Esophagus squamous epithelium (tissue), 5 donors: ENCODE data around the gene FEM1B. TPM values are rescaled to one million over a fixed set of nuclear protein-coding genes. Genes with fewer than 3 reads are reported as not detected.

Source experiments
- DNase-seq: peaks from one replicate; lab custom pipeline; 2025; lab: John Stamatoyannopoulos, UW
- H3K27ac ChIP-seq, 4 donors: fragments of 200-600 bp; sonication (generic); one replicate each; pipeline ENCODE4 v1.5.1; 2016 to 2019; ENCODE audit warnings: mild to moderate bottlenecking in 1 of 4
- H3K27me3 ChIP-seq, 4 donors: fragments of 200-600 bp; sonication (generic); 1 replicate in 3 of 4; 2 replicates in 1 of 4; pipeline versions ENCODE4 v1.5.1 to v1.6.0; 2017 to 2021; ENCODE audit warnings: antibody characterized with exemption in 1 of 4
- H3K36me3 ChIP-seq, 3 donors: fragments of 200-600 bp; sonication (generic); one replicate each; pipeline ENCODE4 v1.5.1; 2016 to 2019
- H3K4me1 ChIP-seq, 3 donors: fragments of 200-600 bp; sonication (generic); one replicate each; pipeline ENCODE4 v1.5.1; 2017 to 2019
- H3K4me3 ChIP-seq, 4 donors: fragments of 200-600 bp; sonication (generic); 1 replicate in 3 of 4; 2 replicates in 1 of 4; pipeline ENCODE4 v1.5.1; 2016 to 2019; ENCODE audit warnings: mild to moderate bottlenecking in 2 of 4, moderate library complexity in 1 of 4
- H3K9me3 ChIP-seq, 3 donors: fragments of 200-600 bp; sonication (generic); one replicate each; pipeline ENCODE4 v1.5.1; 2016 to 2019
- POLR2A ChIP-seq, 4 donors: fragments of 450-650 bp; IDR thresholded peaks; one replicate each; pipeline ENCODE4 v1.6.1; 2017; ENCODE audit warnings: antibody characterized with exemption in 4 of 4, mild to moderate bottlenecking in 4 of 4, moderate library complexity in 3 of 4
- WGBS, 2 donors: methylation state at CpG; one replicate each; pipeline ENCODE4 v1.1.5; 2018; 5-methylcytosine and 5-hydroxymethylcytosine counted together
- intact Hi-C: fragments of 100-400 bp; cut with DNase I; formaldehyde crosslinking; loops from one replicate; pipeline ENCODE4 v1.15.0; 2022
- total RNA-seq, 4 donors: library from RNA; depleted of rRNA; stranded (reverse); fragments of >200 nt; gene quantifications; one replicate each; pipeline ENCODE4 v1.1.0, GENCODE V29; 2016
- TF ChIP-seq, protein P1 (sequence below), 6 experiments: fragments of 450-650 bp in 4 of 6; fragments of 200-600 bp in 2 of 6; sonication (generic) in 2 of 6; IDR thresholded peaks; one replicate each; pipeline ENCODE4 v1.5.1; 2016 to 2019; ENCODE audit warnings: antibody characterized with exemption in 6 of 6, mild to moderate bottlenecking in 4 of 6, moderate library complexity in 4 of 6
- donor health status: DM: yes; HTN: yes; CAD: no.

The FEM1B gene
- total RNA-seq, 4 donors from 2014 or later: 32.3 to 64.4 (median 46.8) TPM

DNA sequence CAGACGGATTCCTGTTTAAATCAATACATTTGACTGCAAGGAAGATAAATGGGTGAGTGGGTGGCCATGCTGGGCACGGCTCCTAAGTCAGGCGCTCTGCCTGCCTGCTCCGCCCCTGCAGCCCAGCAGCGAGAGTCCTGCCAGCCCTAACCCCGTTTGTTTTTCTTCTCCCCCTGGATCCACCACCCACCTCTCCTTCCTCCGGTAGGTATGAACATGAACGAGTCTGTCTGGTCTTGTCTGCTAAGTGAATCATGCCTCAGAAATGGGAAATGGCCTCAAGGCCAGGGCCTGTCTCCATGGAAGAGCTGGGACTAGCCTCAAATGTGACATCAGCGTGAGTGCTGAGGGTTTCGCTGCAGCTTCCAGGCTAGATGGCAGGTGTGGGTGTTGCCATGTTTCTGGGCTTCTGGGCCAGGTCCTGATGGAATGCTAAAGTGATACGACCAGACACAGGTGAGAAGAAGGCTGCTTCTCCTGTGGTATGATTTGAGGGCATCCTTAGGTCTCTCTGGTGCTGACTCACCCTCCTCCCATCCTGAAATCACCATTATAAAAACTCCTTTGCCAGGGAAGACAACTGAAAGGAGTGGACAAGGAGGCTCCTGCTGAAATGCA, 5.6 kb upstream of the FEM1B start:
- TF ChIP-seq POLR2A (IDR thresholded peaks at IDR 0.05): peak in 1 of 4 donors; percentile 32
- TF ChIP-seq, protein P1, sequence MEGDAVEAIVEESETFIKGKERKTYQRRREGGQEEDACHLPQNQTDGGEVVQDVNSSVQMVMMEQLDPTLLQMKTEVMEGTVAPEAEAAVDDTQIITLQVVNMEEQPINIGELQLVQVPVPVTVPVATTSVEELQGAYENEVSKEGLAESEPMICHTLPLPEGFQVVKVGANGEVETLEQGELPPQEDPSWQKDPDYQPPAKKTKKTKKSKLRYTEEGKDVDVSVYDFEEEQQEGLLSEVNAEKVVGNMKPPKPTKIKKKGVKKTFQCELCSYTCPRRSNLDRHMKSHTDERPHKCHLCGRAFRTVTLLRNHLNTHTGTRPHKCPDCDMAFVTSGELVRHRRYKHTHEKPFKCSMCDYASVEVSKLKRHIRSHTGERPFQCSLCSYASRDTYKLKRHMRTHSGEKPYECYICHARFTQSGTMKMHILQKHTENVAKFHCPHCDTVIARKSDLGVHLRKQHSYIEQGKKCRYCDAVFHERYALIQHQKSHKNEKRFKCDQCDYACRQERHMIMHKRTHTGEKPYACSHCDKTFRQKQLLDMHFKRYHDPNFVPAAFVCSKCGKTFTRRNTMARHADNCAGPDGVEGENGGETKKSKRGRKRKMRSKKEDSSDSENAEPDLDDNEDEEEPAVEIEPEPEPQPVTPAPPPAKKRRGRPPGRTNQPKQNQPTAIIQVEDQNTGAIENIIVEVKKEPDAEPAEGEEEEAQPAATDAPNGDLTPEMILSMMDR (IDR thresholded peaks at IDR 0.05): no peak
- no peak for DNase-seq
- Histone ChIP-seq H3K27ac (peak overlapping the region; percentile 84 to 100 (median 92)), H3K4me1 (peaks cover 25 to 86% (median 40%) of the 10 kb centered on the region in 3 donors), H3K9me3 (no peaks in the 10 kb centered on the region), H3K4me3 (peak overlapping the region in 3 of 4 donors; percentile 9 to 44 (median 16)), H3K27me3 (no peaks in the 10 kb centered on the region), H3K36me3 (no peaks in the 10 kb centered on the region)
- intact Hi-C loops: no loop called here
- 21 to 24% methylated on average over 10 to 11 of the region's 11 CpGs for WGBS, 2 donors

DNA sequence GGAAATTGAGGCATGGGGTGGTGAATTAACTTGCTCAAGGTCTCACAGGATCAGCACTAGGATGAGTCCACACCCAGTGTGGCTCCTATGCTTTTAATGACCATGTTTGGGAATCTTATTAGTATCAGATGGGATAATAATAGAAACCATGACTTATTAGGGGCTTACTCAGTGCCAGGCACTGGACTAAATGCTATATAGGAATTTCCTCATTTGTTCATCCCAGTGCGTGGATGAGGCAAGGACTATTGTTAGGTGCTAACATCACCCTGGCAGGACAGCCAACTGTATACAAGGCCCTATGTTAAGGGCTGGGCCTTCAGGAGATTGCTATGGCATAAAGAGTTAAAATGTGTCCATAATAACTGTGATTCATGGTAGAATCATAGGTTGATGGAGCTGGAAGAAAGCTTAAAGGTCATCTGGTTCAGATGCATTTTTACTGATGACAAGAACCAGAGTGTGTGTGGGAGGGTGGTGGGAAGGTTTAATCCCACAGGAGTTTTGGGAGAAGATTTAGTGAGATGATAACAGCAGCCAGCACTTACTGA, 4.7 kb upstream of the FEM1B start:
- Histone ChIP-seq H3K4me3 (no peak overlapping the region), H3K27me3 (no peaks in the 10 kb centered on the region), H3K27ac (peak overlapping the region; percentile 84 to 100 (median 92)), H3K9me3 (no peaks in the 10 kb centered on the region), H3K36me3 (no peaks in the 10 kb centered on the region), H3K4me1 (peaks cover 21 to 80% (median 37%) of the 10 kb centered on the region in 3 donors)
- WGBS, 2 donors: 36 to 50% methylated on average over 1 of the region's 1 CpG
- intact Hi-C loops: no loop called here
- DNase-seq: no peak
- TF ChIP-seq, protein P1 (IDR thresholded peaks at IDR 0.05): no peak
- TF ChIP-seq POLR2A (IDR thresholded peaks at IDR 0.05): no peak

DNA sequence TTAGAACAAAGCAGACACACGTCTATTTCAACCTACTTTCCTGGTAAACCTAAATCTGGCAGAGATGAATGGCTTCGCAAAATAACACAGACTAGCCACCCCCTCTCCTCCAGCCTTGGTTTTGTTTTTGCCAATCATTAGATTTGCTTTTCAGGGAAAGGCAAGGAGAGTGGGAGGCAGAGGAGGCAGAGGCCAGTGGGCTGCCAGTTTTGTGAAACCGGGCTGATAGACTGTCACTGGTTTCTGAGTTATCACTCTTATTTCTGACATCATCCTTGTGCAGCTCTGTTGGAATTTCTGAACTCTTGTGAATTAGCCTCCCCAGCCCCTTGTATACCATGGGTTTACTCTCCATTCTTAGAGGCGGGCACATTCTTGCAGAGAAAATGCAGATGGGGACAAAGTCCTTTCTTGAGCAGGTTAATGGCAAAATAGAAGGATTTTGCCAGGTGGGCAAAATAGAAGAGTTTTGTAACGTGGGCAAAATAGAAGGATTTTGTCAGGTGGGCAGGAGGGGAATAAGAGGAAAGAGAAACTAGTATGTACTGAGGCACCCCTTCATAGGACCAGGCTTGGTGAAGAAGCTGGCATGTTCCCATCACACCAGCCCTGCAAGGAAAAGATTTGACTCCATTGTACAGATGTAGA, 3.2 kb upstream of the FEM1B start:
- no peak for DNase-seq
- Histone ChIP-seq H3K27ac (peak overlapping the region in 3 of 4 donors; percentile 94 to 100 (median 99)), H3K27me3 (no peaks in the 10 kb centered on the region), H3K36me3 (no peaks in the 10 kb centered on the region), H3K4me1 (peaks cover 23 to 71% (median 34%) of the 10 kb centered on the region in 3 donors), H3K9me3 (no peaks in the 10 kb centered on the region), H3K4me3 (no peak overlapping the region)
- 75 to 76% methylated on average over 4 to 5 of the region's 5 CpGs for WGBS, 2 donors
- TF ChIP-seq, protein P1 (IDR thresholded peaks at IDR 0.05): no peak
- TF ChIP-seq POLR2A (IDR thresholded peaks at IDR 0.05): no peak
- intact Hi-C loops: no loop called here

DNA sequence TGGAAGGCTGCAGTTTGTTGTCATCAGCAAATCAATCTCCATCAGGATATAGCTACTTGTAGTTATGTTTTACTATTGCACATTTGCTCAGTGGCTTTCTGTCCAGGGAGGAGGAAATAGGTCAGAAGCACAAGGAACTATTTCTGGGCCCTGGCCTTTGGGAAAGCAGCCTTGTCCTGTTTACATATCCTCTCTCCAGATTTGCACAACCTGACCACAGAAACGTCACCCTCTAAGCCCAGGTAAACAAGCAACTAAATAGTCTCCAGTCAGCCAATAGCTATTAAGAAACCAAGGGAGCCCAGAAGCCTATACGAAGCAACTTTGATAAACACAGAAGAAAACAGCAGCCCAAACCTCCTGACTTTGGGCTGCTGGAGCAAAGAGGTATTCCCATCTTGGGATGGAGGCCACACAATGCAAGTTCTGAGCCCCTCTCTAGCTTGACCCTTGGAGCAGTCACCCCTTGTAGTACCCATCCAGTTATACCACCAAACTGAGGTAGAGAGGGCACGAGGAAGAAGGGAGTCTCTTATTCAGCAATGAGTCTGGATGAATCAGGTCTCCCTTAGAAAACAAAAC, 2.3 kb upstream of the FEM1B start:
- H3K27ac ChIP-seq: peak overlapping the region; percentile 23 to 100 (median 99)
- peaks cover 32 to 79% (median 40%) of the 10 kb centered on the region in 3 donors for H3K4me1 ChIP-seq
- intact Hi-C loops: no loop called here
- no peak overlapping the region for H3K4me3 ChIP-seq
- H3K9me3 ChIP-seq: no peaks in the 10 kb centered on the region
- H3K27me3 ChIP-seq: no peaks in the 10 kb centered on the region
- H3K36me3 ChIP-seq: no peaks in the 10 kb centered on the region
- no peak for TF ChIP-seq POLR2A (IDR thresholded peaks at IDR 0.05)
- TF ChIP-seq, protein P1 (IDR thresholded peaks at IDR 0.05): no peak
- WGBS, 2 donors: 64 to 83% methylated on average over 2 to 3 of the region's 3 CpGs
- DNase-seq: no peak
